Keratinocyte (primary cell): ENCODE results near the gene VIPR1. TPM values are rescaled to one million over a fixed set of nuclear protein-coding genes. Genes with fewer than 3 reads are reported as not detected.

ENCODE experiments used
- DNase-seq: peaks from one replicate; pipeline ENCODE4 v3.0.0-alpha.2; 2011; ENCODE audit warnings: low read depth, missing footprints, low spot score
- FAIRE-seq: peaks from 2 replicates; lab custom pipeline; 2011; peaks lifted over from hg19 to GRCh38; lab: Jason Lieb, UNC
- H2AFZ ChIP-seq: 2 replicates; pipeline ENCODE4 v1.6.0; 2012; ENCODE audit warnings: low read length, control low read depth, inconsistent platforms; ENCODE audit not compliant: control insufficient read depth
- H3K27ac ChIP-seq: 2 replicates; pipeline ENCODE4 v1.5.1; 2011; ENCODE audit warnings: low read length; ENCODE audit not compliant: control insufficient read depth, insufficient read depth
- H3K27me3 ChIP-seq: 3 replicates; pipeline ENCODE4 v1.6.0; 2011; ENCODE audit warnings: low read length; ENCODE audit not compliant: control insufficient read depth, insufficient read depth; ENCODE audit errors: extremely low read depth
- H3K36me3 ChIP-seq, 2 experiments: 2 replicates in 1 of 2; 3 replicates in 1 of 2; pipeline ENCODE4 v1.5.1; 2011; ENCODE audit warnings: low read length in 2 of 2, mild to moderate bottlenecking in 1 of 2; ENCODE audit not compliant: control insufficient read depth in 2 of 2, insufficient read depth in 2 of 2; ENCODE audit errors: extremely low read depth in 1 of 2
- H3K4me1 ChIP-seq: 3 replicates; pipeline ENCODE4 v1.5.1; 2011; ENCODE audit warnings: low read length; ENCODE audit not compliant: control insufficient read depth, insufficient read depth; ENCODE audit errors: extremely low read depth
- H3K4me2 ChIP-seq: 3 replicates; pipeline ENCODE4 v1.6.0; 2011; ENCODE audit warnings: low read depth, low read length; ENCODE audit not compliant: control insufficient read depth, insufficient read depth; ENCODE audit errors: extremely low read depth
- H3K4me3 ChIP-seq, 3 experiments: fragments of 200-600 bp in 1 of 3; sonication (generic) in 1 of 3; 2 replicates in 2 of 3; 3 replicates in 1 of 3; pipeline ENCODE4 v1.5.1; 2011 to 2016; ENCODE audit warnings: low read length in 3 of 3, mild to moderate bottlenecking in 3 of 3, control low read depth in 2 of 3, inconsistent platforms in 1 of 3, low read depth in 1 of 3, mixed read lengths in 1 of 3, mixed run types in 1 of 3, moderate library complexity in 1 of 3; ENCODE audit not compliant: control insufficient read depth in 2 of 3, insufficient read depth in 2 of 3; ENCODE audit errors: extremely low read depth in 1 of 3
- H3K79me2 ChIP-seq: 2 replicates; pipeline ENCODE4 v1.6.0; 2012; ENCODE audit warnings: low read length; ENCODE audit not compliant: control insufficient read depth, insufficient read depth
- H3K9ac ChIP-seq: 3 replicates; pipeline ENCODE4 v1.6.0; 2011; ENCODE audit warnings: low read length; ENCODE audit not compliant: control insufficient read depth, insufficient read depth; ENCODE audit errors: extremely low read depth
- H3K9me1 ChIP-seq: 3 replicates; pipeline ENCODE4 v1.6.0; 2011; ENCODE audit warnings: low read length; ENCODE audit not compliant: control insufficient read depth, insufficient read depth; ENCODE audit errors: extremely low read depth
- H3K9me3 ChIP-seq: 2 replicates; pipeline ENCODE4 v1.5.1; 2012; ENCODE audit warnings: low read depth, low read length; ENCODE audit not compliant: control insufficient read depth
- H4K20me1 ChIP-seq: 3 replicates; pipeline ENCODE4 v1.6.0; 2011; ENCODE audit warnings: low read length; ENCODE audit not compliant: control insufficient read depth, insufficient read depth; ENCODE audit errors: extremely low read depth
- CTCF ChIP-seq, 3 experiments: IDR thresholded peaks in 1 of 3; conservative IDR thresholded peaks in 1 of 3; optimal IDR thresholded peaks in 1 of 3; 2 replicates in 2 of 3; 3 replicates in 1 of 3; pipeline versions ENCODE3 to v1.5.1; 2011; ENCODE audit warnings: low read length in 3 of 3, mild to moderate bottlenecking in 3 of 3, moderate library complexity in 2 of 3, control low read depth in 1 of 3, inconsistent platforms in 1 of 3; ENCODE audit not compliant: insufficient read depth in 2 of 3; ENCODE audit errors: extremely low read depth in 1 of 3
- EZH2 ChIP-seq: IDR thresholded peaks from one replicate; pipeline ENCODE4 v1.6.1; 2012; ENCODE audit warnings: inconsistent platforms, mild to moderate bottlenecking, low read length, moderate library complexity
- dilution Hi-C: fragments of 300-500 bp; cut with MboI; formaldehyde crosslinking; loops from one replicate; pipeline ENCODE4 v1.7.0; 2020; ENCODE audit warnings: low sequenced_read_pairs; ENCODE audit not compliant: extremely low pct_ligation_motif_present
- polyA plus RNA-seq, 5 experiments: library from polyadenylated mRNA; depleted of rRNA in 3 of 5; stranded (reverse) in 3 of 5; stranded (forward) in 1 of 5; unstranded in 1 of 5; fragments of >200 nt; gene quantifications; 1 replicate in 1 of 5; 2 replicates in 3 of 5; 3 replicates in 1 of 5; pipeline versions ENCODE4 v1.2.1 to v1.2.3, GENCODE V29; 2011 to 2012; ENCODE audit warnings: missing spikeins in 2 of 5, low read depth in 1 of 5, low replicate concordance in 1 of 5

VIPR1 gene
- polyA plus RNA-seq, 1 donor (not counting 4 experiments of a cell fraction or from before 2014, with no cell fraction given): 4.5 TPM

DNA sequence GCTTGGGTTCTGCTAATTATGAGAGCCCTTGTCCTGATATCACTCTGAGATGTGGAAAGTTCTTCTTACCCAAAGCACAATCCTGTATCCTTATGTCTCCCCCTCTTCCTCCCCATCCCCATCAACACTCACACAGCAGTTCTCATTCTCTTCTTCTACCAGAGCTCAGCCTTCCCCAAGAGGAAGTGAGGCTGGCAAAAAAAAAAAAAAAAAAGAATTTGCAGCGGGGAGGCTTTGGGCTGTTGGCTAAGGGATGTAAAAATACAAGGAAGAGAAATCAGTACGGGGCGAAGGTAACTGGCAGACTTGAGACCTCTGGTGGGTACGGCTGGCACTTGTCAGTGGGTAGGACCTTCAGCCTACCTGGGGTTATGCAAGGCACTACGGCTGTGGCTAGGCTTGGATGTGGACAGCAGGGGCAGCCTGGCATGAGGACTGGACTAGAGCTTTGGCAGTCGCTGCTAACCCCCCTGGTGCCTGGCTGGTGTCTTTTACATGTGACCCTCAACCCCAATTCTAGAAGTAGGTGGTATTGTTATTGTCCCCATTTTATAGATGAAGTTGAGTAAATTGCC, 5.4 kb downstream of the VIPR1 start:
- H3K9me1 ChIP-seq: no peaks in the 10 kb centered on the region
- no peaks in the 10 kb centered on the region for H3K27me3 ChIP-seq
- no peak overlapping the region for H3K9ac ChIP-seq
- dilution Hi-C loops: no loop called here
- H3K4me2 ChIP-seq: no peak overlapping the region
- H3K9me3 ChIP-seq: no peaks in the 10 kb centered on the region
- H3K79me2 ChIP-seq: no peaks in the 10 kb centered on the region
- TF ChIP-seq CTCF (optimal IDR thresholded peaks at IDR 0.05 in 1 of 3, IDR thresholded peaks at IDR 0.05 in 1 of 3, conservative IDR thresholded peaks at IDR 0.05 in 1 of 3; ENCODE audit: extremely low read depth in 1 of 3, insufficient read depth in 2 of 3, low read length in 3 of 3) (no peak), EZH2 (no peak)
- no peak overlapping the region for H3K27ac ChIP-seq
- peaks cover 4% of the 10 kb centered on the region for H3K4me1 ChIP-seq
- no peak overlapping the region for H2AFZ ChIP-seq
- H3K4me3 ChIP-seq: no peak overlapping the region
- H4K20me1 ChIP-seq: no peaks in the 10 kb centered on the region
- FAIRE-seq (no peak), DNase-seq (no peak)
- H3K36me3 ChIP-seq: no peaks in the 10 kb centered on the region

DNA sequence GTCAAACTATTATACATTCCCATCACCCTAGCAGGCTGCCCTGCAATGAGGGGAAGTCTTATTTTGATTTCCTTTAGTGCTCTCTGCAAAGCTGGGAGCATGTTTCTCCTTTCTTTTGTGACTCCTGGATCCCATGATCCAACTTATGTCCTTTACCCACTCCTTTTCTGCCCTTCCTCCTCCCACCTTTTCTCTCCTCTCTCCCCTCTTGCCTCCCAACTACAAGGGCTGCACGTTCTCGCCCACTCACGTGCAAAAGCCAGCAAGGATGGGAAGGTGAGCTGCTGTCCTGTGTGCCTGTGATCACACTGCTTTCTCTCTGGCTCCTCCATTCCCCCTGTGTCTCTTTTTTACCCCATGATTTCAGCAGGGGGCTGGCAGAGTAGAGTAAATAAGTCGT, 6.1 kb downstream of the VIPR1 start:
- Histone ChIP-seq H3K4me2 (no peak overlapping the region), H3K4me3 (no peak overlapping the region), H3K9me1 (no peaks in the 10 kb centered on the region), H3K79me2 (no peaks in the 10 kb centered on the region), H4K20me1 (no peaks in the 10 kb centered on the region), H3K9ac (no peak overlapping the region), H3K9me3 (no peaks in the 10 kb centered on the region), H3K27me3 (no peaks in the 10 kb centered on the region), H3K36me3 (no peaks in the 10 kb centered on the region), H3K27ac (no peak overlapping the region), H2AFZ (no peak overlapping the region), H3K4me1 (peaks cover 4% of the 10 kb centered on the region)
- DNase-seq: no peak
- TF ChIP-seq EZH2: no peak
- no peak for TF ChIP-seq CTCF (optimal IDR thresholded peaks at IDR 0.05 in 1 of 3, IDR thresholded peaks at IDR 0.05 in 1 of 3, conservative IDR thresholded peaks at IDR 0.05 in 1 of 3; ENCODE audit: extremely low read depth in 1 of 3, insufficient read depth in 2 of 3, low read length in 3 of 3)
- dilution Hi-C loops: no loop called here
- no peak for FAIRE-seq
